ENCODE measurements around the gene PXDN.
"Not testable (repeated sequence)": the region's sequence is repeated elsewhere in the genome, so short reads cannot be mapped to it uniquely, and the experiment has no call there.

The PXDN gene

DNA sequence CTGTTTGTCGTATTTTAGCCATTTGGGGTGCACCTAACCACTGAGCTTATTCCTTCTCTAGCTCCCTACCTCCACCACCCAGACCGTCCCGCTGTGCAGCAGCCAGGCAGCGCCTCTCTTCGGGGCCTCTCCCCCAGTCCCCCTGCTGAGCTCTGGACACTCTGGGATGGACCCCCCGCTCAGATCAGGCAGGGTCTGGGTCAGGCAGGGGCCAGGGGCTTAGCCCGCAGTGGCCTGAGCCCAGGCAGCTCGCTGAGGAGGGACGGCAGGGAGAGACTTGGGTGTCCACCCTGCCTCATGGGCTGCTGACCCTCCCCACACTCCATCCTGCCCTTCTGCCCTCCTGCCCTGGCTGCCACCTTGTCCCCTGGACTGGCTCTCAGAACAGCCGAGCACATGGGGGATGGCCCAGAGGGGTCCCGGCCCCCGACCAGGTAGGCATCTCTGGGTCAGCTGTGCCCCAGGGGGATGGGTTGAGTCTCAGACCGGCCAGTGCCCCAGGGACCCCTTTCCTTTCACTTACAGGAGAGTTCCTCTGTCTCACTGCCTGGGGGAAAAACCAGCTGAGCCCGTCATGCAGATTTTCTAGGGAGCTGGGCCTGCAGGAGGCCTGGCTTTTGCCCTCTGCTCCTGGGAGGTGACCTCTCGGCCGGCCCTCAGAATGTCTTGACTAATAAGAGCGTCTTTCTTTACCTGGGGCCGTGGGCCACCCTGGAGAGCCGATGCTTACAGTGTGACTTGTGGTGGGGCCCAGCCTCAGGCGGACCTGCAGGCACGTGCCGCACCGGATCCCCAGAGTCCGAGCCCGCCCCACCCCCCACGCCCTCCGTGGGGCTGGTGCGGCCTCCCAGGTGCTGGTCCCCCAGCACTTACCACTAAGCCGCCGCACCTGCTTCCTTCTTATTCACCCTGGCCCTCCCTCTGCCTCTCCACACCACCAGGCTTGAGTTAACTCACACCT is 22.8 kb upstream of the PXDN start:
- H3K4me3 ChIP-seq (ENCODE audit: low read depth, low read length), result no peak overlapping the region
- TF ChIP-seq, protein P1, sequence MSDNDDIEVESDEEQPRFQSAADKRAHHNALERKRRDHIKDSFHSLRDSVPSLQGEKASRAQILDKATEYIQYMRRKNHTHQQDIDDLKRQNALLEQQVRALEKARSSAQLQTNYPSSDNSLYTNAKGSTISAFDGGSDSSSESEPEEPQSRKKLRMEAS (IDR thresholded peaks at IDR 0.05; ENCODE audit: low read depth, low read length), result no peak
- TF ChIP-seq POLR2A (IDR thresholded peaks at IDR 0.05; ENCODE audit: extremely low read depth, insufficient read length), result no peak
- no peak for DNase-seq (ENCODE audit: low read depth)

DNA sequence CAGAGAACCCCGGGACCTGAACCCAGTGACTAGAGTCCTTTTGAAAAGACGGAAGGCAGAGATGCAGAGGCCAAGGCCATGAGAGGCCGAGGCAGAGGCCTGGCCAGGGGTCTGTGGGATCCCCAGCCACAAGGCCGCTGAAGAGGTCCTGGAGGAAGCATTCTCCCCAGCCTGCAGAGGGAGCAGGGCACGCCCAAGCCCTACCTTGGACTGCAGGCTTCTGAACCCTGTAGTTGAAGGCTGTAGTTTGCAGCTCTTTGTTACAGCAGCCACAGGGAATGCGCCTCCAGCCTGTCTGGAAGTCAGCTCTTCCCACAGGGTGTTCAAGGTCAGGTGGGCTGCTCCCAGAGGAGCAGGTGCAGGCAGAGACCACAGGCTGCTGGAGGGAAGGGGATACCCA is 22.1 kb upstream of the PXDN start:
- no peak overlapping the region for H3K4me3 ChIP-seq (ENCODE audit: low read depth, low read length)
- no peak for DNase-seq (ENCODE audit: low read depth)
- TF ChIP-seq, protein P2, sequence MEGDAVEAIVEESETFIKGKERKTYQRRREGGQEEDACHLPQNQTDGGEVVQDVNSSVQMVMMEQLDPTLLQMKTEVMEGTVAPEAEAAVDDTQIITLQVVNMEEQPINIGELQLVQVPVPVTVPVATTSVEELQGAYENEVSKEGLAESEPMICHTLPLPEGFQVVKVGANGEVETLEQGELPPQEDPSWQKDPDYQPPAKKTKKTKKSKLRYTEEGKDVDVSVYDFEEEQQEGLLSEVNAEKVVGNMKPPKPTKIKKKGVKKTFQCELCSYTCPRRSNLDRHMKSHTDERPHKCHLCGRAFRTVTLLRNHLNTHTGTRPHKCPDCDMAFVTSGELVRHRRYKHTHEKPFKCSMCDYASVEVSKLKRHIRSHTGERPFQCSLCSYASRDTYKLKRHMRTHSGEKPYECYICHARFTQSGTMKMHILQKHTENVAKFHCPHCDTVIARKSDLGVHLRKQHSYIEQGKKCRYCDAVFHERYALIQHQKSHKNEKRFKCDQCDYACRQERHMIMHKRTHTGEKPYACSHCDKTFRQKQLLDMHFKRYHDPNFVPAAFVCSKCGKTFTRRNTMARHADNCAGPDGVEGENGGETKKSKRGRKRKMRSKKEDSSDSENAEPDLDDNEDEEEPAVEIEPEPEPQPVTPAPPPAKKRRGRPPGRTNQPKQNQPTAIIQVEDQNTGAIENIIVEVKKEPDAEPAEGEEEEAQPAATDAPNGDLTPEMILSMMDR (IDR thresholded peaks at IDR 0.05; ENCODE audit: low read depth, low read length), result no peak
- TF ChIP-seq, protein P1 (IDR thresholded peaks at IDR 0.05; ENCODE audit: low read depth, low read length), result no peak
- TF ChIP-seq POLR2A (IDR thresholded peaks at IDR 0.05; ENCODE audit: extremely low read depth, insufficient read length) (no peak), MYC (IDR thresholded peaks at IDR 0.05; ENCODE audit: low read depth, low read length) (no peak)

DNA sequence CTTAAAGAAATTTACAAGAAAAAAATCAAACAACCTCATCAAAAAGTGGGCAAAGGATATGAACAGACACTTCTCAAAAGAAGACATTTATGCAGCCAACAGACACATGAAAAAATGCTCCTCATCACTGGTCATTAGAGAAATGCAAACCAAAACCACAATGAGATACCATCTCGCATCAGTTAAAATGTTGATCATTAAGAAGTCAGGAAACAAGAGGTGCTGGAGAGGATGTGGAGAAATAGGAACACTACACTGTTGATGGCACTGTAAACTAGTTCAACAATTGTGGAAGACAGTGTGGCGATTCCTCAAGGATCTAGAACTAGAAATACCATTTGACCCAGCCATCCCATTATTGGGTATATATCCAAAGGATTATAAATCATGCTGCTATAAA is 20.9 kb upstream of the PXDN start:
- not testable (repeated sequence) for DNase-seq (ENCODE audit: low read depth); H3K4me3 ChIP-seq (ENCODE audit: low read depth, low read length)

DNA sequence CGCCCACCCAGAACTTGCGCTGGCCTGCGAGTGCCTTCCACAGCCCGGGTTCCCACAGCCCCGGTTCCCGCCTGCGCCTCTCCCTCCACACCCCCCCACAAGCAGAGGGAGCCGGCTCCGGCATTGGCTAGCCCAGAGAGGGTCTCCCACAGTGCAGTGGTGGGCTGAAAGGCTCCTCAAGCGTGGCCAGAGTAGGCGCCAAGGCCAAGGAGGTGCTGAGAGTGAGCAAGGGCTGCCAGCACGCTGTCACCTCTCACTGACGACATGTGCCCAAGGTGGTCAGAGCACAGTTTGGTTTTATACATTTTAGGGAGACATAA is 15.3 kb upstream of the PXDN start:
- DNase-seq (ENCODE audit: low read depth), result no peak
- no peak overlapping the region for H3K4me3 ChIP-seq (ENCODE audit: low read depth, low read length)
- TF ChIP-seq POLR2A (IDR thresholded peaks at IDR 0.05; ENCODE audit: extremely low read depth, insufficient read length) (no peak), MYC (IDR thresholded peaks at IDR 0.05; ENCODE audit: low read depth, low read length) (no peak)
- TF ChIP-seq, protein P2 (IDR thresholded peaks at IDR 0.05; ENCODE audit: low read depth, low read length), result no peak
- TF ChIP-seq, protein P1 (IDR thresholded peaks at IDR 0.05; ENCODE audit: low read depth, low read length), result no peak

DNA sequence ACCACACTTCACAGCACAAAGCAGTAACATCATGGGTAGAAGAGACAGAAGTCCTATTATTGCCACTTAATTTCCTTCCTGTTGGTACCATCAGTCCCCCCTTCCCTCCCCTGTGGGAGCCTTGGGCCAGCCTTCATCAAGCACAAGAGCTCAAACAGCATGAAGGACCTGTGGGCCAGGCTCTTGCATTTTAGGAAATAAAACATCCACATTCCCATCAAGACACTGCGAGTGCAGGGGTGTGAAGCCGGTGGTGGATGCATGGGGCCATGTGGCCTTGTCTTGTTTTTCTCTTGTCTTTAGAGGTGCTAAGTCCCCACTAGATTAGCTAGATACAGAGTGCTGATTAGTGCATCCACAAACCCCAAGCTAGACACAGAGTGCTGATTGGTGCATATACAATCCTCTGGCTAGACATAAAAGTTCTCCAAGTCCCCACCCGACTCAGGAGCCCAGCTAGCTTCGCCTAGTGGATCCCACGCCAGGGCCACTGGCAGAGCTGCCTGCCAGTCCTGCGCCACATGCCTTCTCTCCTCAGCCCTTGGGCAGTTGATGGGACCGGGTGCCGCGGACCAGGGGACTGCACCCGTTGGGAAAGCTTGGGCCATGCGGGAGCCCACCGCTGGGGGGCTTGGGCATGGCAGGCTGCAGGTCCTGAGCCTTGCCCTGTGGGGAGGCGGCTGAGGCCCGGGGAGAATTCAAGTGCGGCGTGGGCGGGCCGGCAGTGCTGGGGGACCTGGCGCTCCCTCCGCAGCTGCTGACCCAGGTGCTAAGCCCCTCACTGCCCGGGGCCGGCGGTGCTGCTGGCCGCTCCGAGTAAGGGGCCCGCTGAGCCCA is 14.7 kb upstream of the PXDN start:
- TF ChIP-seq POLR2A (IDR thresholded peaks at IDR 0.05; ENCODE audit: extremely low read depth, insufficient read length) (no peak), MYC (IDR thresholded peaks at IDR 0.05; ENCODE audit: low read depth, low read length) (no peak)
- TF ChIP-seq, protein P1 (IDR thresholded peaks at IDR 0.05; ENCODE audit: low read depth, low read length), result no peak
- TF ChIP-seq, protein P2 (IDR thresholded peaks at IDR 0.05; ENCODE audit: low read depth, low read length), result no peak
- no peak overlapping the region for H3K4me3 ChIP-seq (ENCODE audit: low read depth, low read length)
- no peak for DNase-seq (ENCODE audit: low read depth)

DNA sequence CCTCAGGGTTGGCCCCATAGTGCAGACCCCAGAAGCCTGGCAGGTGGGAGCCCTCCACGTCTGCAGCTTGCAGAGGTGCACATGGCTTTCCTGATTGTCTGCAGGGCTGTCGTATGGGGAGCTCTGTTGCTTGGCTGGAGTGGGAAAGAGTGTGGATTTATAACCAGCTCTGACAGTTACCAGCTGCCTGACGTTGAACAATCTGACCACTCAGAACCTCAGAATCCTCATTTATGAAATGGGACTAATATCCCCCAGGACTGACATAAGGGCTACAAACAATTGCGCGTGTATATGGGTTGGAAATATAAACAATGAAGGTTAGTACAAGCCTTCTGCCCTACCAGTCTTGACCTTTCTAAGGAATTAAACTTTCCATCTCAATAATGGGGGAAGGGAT is 13.9 kb upstream of the PXDN start:
- TF ChIP-seq, protein P1 (IDR thresholded peaks at IDR 0.05; ENCODE audit: low read depth, low read length), result no peak
- TF ChIP-seq POLR2A (IDR thresholded peaks at IDR 0.05; ENCODE audit: extremely low read depth, insufficient read length) (no peak), MYC (IDR thresholded peaks at IDR 0.05; ENCODE audit: low read depth, low read length) (no peak)
- TF ChIP-seq, protein P2 (IDR thresholded peaks at IDR 0.05; ENCODE audit: low read depth, low read length), result no peak
- no peak overlapping the region for H3K4me3 ChIP-seq (ENCODE audit: low read depth, low read length)
- DNase-seq (ENCODE audit: low read depth), result no peak
